NOMO-1 (cell line): ENCODE measurements around the gene LILRA5.
"Not testable (repeated sequence)": the region's sequence is repeated elsewhere in the genome, so short reads cannot be mapped to it uniquely, and the experiment has no call there.

ENCODE experiments used
- DNase-seq, 2 experiments: peaks; one replicate each; lab custom pipeline; 2025; ENCODE audit not compliant: unreplicated experiment in 2 of 2; lab: John Stamatoyannopoulos, UW

The LILRA5 gene

GRCh38 chr19:54335164-54335563 lies 22.2 kb upstream of the LILRA5 start:
- DNase-seq: peak in 1 of 2 experiments; percentile 18

DNA sequence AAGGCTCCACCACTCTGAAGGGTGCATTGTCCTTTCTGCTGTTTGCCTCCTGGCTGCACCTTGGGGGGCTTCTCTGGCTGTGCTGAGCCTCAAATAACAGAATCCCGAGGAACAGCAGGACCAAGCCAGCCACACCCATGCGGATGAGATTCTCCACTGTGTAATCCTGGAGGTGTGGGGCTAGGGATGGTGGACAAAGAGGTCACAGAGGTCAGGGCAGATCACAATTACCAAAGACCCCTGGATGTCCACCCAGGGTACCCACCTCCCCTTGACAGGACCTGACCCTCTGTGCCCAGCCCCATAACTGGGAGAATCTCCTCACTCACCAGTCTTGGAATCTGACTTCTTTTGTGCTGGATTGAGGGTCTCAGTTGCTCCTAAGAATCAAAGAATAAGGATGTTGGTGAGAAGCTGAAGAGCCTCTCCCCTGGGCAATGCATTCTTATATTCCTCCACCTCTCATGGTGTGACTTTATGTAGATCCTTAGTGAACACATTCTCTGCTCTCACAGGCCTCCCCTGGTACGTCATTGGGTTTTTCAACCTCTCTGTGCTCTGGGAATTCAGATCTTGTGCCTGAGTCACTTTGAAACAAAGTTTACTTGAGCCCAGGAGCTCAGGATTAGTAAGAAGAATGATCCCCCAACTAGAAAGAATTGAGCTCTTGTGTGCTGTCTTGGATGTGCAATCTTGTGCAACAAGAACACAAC lies 20.8 kb upstream of the LILRA5 start:
- DNase-seq: no peak

DNA sequence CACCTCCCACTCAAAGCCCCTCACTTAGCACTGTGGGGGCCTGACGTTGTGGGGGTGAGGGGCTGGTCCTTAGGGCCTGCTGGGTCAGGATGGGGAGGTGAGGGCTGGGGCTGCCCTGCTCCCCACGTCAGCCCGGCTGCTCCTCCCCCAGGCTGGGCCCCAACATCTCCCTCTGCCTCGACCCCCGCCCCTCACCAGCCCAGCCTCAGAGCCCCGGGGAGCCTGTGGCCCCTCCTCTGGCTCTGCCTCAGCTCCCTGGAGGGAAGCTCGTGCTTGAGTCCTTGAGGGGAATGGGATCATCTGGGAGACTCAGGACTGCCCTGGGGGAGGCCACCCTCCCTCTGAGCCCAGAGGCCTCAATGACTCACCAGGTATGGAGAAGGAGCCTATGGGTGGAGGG lies 19.2 kb upstream of the LILRA5 start:
- no peak for DNase-seq

DNA sequence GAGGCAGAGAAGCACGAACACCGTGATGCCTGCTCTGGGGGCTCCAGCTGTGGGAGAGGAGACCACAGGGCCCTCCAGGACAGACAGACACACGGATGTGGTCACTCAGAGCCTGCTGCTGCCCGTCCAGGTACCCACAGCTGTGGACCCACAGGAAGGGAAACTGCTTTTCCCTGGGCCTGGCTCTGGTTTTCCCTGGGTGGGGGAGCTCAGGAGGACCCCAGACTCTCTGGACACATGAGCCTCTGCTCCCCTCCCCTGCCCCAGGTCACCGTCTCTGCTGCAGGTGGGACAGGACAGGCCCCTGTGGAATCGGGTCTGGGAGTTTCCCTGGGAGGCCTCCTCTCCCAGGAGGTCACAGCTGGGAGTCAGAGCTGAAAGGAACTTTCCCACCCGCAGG lies 18.7 kb upstream of the LILRA5 start:
- DNase-seq: no peak

DNA sequence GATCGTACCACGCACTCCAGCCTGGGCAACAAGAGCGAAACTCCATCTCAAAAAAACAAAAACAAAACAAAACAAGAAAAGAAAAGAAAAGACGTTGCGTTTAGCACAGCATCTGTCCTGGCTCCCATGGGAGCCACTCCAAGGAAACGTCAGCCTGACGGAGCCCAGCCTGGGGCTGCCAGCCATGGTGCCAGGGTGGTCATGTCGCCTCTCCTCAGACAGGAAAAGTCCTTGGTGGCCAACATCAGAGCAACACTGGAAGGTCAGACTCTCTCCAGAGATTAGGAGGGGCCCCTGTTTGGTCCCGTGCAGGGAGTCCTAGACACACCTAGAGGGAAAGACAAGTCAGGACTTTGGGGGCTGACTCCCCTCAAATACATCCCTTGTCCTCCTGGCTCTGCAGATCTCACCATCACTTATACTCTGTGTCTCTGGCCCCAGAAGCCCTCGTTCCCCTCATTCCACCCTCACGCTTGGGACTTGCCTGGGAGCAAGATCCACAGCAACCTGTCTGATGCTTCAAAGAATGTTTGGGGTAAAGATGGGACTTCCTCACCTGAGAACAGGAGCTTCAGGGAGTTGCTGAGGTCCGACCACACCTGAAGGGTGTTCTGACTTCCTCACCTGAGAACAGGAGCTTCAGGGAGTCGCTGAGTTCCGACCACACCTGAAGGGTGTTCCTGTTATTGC lies 16.7 kb upstream of the LILRA5 start:
- no peak for DNase-seq

DNA sequence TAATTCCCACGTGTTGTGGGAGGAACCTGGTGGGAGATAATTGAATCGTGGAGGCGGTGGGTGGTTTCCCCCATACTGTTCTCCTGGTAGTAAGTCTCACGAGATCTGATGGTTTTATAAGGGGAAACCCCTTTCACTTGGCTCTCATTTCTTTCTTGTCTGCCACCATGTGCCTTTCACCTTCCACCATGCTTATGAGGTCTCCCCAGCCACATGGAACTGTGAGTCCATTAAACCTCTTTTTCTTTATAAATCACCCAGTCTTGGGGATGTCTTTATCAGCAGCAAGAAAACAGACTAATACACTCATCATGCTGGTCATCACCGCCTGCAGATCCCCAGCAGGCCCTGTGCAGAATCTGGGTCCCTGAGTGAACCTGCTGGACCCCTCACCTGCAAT lies 15.8 kb upstream of the LILRA5 start:
- not testable (repeated sequence) for DNase-seq

- DNase-seq: no peak
These were observed 12.7 kb upstream of the LILRA5 start for GRCh38 chr19:54325631-54326030.

- peak; percentile 25 to 65 for DNase-seq
These were observed 12.2 kb upstream of the LILRA5 start for GRCh38 chr19:54325194-54325621.

- DNase-seq: no peak
These were observed 11.1 kb upstream of the LILRA5 start for GRCh38 chr19:54324071-54324470.

DNA sequence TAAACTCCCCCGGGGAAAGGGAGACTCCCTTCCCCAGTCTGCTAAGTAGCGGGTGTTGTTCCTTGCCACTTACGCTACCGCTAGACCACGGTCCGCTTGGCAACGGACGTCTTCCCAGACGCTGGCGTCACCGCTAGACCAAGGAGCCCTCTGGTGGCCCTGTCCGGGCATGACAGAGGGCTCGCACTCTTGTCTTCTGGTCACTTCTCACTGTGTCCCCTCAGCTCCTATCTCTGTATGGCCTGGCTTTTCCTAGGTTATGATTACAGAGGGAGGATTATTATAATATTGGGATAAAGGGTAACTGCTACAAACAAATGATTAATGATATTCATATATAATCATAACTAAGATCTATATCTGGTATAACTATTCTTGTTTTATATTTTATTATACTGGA lies 10.0 kb upstream of the LILRA5 start:
- DNase-seq: not testable (repeated sequence)

- DNase-seq: not testable (repeated sequence)
These were observed 9.3 kb upstream of the LILRA5 start for GRCh38 chr19:54322295-54322694.

DNA sequence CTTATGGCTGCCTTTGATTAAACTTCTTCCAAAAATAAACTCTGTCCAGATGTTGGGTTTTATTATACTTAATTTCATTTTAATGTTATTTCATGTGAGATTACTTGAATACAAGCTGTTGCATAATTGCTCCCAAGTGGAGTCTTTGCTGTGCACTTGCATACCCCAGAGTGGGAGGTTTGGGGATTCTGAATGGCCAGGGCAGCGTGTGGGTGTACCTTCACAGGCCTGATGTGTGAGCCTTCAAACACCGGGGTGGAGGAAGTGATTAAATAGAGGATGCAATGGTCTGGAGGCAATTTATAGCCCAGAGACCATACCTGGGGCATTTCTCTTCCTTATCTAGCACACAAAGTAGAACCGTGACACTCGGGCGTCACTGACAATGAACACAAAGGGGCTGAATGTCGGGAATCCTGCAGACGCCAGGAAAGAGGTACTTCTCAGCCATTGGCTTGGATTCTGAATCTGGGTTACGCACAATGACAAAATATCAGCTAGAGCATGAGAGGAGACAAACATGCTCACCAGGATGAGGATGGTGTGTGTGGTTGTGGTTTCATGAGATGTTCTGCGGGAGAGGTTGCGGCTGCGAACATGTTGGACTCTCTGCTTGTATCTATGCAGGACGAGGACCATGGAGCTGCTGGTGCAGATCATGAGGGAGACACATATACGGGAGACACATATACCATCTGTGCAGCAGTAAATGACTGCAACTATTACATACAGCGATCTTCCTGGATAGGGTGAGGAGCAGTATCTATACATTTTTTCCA lies 7.1 kb upstream of the LILRA5 start:
- DNase-seq: no peak

- DNase-seq: peak; percentile 80 to 96
These were observed 6.1 kb upstream of the LILRA5 start for GRCh38 chr19:54319049-54319448.

DNA sequence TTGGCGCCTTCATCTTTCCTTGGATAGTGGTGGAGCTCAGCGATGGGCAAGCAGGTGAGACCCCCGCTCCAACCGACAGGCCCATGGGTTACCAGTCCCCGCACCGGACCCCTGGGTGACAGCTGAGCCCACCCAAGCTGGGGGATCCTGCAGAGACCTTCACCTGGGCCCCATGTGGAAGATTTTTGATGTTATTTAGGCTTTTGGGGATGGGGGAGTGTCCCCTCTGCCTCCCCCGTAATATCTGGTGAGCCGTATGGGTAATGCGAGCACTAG lies 4.9 kb upstream of the LILRA5 start:
- no peak for DNase-seq

DNA sequence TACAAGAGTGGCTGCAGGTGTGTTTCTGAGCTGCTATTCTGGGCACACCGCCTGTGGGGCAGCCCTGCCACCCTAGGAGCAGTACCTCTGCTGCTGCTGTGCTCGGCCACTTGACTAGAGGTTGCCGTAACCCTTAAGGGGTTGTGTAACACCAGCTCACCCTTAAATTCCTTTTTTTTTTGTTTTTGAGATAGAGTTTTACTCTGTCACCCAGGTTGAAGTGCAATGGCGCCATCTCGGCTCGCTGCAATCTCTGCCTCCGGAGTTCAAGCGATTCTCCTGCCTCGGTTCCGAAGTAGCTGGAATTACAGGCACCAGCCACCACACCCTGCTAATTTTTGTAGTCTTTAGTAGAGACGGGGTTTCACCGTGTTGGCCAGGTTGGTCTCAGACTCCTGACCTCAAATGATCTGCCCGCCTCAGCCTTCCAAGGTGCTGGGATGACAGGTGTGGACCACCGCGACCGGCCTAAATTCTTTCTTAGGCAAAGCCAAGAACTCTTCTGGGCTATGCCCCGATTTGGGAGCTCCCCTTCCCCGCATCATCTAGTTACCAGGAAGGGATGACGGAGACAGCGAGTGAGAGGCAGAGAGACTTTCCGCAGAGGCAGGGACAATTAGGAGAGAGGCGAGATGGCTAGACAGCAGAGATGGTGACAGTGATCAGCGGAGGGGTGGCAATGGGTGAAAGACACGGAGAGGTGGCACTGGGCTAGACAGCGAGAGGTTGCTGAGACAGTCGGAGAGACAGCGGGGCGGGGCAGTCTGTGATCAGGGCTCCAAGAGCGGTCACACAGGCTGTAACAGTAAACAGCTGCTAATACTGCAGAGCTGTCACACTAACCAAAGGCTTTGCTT lies 4.4 kb upstream of the LILRA5 start:
- peak; percentile 76 to 77 for DNase-seq

GRCh38 chr19:54316746-54317107 lies 3.8 kb upstream of the LILRA5 start:
- DNase-seq: peak; percentile 74 to 75

DNA sequence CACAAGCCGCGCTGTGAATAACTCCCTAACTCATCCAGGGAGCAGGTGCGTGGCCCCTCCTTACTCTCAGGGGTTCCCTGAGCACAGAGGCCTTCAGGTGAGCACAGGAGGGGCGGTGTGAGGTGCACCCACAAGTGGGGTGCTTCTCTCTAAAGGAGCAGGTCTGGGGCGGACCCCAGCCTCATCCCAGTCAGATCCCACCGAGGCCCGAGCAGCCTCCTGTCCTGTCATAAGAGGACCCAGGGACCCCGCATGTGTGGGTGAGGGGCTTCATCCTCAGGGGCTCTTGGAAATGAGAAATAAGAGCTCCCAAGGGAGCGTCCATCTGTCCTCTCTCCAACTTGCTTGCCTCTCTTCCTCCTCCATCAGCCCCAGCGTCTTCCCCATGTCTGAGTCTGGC lies 3.0 kb upstream of the LILRA5 start:
- no peak for DNase-seq

GRCh38 chr19:54312011-54312410 lies 955 bp downstream of the LILRA5 start:
- DNase-seq: no peak

GRCh38 chr19:54311486-54311885 lies 1.5 kb downstream of the LILRA5 start:
- DNase-seq: no peak

DNA sequence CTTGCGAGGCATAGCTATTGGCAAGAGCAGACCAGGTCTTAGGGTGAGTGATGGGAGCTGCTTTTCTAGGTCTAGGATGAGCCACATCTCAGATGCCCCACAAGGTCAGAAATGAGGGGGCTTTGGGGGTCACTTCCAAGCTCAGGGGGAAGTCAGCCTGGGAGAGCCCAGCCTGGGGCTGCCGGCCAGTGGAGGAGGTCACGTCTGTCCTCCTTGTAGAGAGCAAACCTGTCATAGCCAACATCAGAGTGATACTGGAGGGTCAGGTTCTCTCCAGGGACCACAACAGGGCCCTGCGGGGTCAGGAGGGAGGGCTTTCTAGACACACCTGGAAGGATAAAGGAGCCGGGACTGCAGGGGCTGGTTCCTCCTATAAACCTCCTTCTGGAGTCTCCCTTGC lies 2.4 kb downstream of the LILRA5 start:
- DNase-seq: no peak

DNA sequence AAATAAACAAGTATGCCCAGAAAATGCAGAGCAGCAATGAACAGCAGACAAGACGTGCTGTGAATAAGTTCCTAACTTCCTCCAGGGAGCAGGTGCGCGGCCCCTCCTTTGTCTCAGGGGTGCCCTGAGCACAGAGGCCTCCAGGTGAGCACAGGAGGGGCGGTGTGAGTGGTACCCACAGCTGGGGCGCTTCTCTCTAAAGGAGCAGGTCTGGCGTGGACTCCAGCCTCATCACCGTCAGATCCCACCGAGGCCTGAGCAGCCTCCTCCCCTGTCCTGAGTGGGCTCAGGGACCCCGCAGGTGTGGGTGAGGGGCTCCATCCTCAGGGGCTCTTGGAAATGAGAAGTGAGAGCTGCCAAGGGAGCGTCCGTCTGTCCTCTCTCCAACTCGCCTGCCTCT lies 3.2 kb downstream of the LILRA5 start:
- no peak for DNase-seq
